GM21529 (cell line): ENCODE data around the gene PRKAG2.

Source experiments
- ATAC-seq: cut with Tn5 transposase; IDR thresholded peaks from one replicate; pipeline ENCODE4 v1.9.1; 2021; ENCODE audit not compliant: unreplicated experiment

PRKAG2 gene

DNA sequence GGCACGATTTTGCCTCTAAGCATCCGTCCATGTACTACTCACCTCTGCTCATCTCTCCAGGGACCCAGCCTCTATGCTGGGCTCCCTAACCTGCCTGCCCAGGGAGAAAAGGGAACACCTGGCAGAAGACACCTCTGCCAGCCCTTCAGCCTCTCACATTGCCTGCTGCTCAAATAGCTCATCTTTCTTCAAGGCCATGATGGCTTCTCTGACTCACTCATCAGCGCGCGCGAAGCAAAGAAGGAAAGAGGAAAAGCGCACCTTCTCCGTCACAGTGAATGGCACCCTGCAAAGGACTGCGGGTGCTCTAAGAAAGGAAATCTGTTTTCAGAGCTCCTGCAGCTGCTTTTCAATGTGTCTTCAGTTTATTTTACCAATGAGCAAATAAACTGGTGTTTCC lies 174.0 kb downstream of the PRKAG2 start:
- ATAC-seq, result no peak

DNA sequence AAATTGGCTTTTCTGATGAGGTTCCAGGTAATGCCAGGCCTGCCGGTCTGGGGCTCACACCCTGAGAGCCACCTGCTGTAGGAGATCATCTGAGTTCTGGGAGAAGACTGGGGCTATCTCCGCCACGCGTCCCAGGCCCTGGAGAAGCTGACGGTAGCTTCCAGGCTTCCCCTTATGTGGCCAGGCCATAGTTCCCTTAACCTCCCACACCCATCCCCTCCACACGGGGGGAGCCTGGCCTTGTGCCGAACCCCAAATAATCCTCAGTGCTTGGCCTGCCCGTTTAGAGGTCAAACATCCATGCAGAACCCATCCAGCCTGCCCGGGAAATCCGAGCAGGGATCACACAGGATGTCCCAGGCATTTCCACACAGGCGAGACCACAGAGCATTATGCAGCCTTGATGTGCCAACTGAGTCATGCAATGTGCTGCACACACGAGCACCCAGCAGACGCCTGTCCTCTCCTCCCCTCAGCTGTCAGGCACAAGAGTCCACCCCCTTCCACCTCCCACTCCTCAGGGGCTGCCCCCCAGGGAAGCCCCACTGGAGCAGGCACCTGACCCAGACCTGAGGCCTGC lies 176.2 kb downstream of the PRKAG2 start:
- no peak for ATAC-seq

DNA sequence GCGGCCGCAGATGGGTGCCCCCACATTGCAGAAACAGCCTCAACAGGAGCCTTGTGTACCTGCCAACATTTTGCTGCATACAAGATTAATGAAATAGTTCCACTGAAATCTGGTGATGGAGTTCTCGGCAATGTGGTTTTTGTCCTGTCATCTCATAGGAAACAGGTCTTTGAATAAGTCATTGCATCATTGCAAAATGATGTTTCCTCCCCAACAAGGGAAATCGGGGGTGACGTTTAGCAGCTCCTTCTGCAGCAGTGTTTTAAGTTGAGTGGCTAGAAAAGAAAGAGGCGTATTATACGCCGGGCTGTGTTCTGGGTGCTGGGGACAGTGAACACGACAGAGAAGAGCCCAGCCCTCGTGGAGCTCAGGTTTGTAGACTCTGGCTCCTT lies 177.0 kb downstream of the PRKAG2 start:
- ATAC-seq, result no peak

DNA sequence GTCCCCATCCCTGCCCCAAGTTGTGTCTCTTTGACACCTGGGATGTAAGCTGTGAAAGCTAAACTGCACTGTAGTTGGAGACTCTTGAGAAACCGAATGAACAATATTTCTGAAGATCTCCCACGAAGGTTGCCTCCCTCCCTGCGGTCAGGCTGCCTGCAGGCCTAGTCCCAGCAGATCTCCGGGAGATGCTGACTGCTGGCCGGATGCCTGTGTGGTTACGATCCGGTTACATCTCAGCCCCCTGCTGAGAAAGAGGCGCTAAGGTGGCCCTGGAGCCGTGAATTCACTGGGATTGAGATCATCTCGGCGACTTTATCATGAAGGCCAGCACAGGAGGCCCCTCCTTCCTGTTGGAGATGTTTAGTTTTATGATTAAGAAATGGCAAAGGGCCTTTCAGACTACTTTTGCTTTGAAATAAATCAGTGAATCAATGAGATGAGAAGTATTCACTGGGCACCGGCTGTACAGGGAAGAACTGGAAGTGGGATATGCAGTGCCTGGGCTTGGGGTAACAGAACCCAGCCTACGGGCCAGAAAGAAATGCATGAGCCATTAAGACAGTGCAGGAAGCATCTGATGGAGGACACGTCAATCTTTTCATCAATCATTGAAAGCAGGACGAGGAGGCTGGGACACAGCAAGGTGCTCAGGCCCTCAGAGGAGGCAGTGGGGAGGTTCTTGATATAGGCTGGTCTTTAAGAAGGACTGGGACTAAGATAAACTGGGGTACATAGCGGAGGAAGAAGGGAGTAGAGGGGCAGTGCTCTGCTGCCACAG lies 177.6 kb downstream of the PRKAG2 start:
- no peak for ATAC-seq

DNA sequence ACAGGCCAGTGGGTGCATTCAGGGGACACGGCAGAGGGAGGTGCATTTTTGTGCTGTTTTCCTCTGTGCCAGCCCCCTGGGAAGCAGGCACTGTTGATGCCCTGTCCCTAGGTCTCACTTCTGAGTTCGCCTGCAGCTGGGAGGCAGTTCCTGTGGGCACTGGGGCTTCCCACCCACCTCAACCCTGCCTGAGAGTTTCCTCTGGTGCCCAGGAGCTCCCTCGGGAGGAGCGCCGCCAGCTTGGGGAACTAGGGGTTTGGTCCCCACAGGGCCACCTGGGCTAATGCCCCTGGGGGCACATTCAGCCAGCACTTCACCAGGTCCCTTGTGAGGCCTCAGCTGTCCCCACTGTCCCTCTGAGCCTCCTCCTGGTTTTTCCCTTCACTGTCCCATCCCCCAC lies 179.0 kb downstream of the PRKAG2 start:
- no peak for ATAC-seq

DNA sequence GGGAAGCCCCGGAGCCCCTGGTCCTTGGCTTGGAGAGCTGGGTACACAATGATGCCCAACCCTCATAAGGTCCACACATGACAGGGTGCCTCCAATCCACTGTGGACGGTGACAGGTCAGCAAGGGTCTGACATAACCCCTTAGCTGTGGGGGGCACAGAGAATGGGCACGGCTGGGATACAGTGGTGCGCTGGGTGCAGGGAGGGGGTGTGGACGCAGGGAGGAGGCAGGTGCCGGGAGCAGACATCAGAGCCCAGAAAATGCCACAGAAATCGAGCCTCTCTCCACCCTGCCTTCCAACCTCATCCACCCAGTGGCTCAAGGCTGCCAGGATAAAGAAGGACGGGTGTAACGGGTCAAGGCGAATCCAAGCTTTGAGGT lies 179.4 kb downstream of the PRKAG2 start:
- ATAC-seq, result no peak

DNA sequence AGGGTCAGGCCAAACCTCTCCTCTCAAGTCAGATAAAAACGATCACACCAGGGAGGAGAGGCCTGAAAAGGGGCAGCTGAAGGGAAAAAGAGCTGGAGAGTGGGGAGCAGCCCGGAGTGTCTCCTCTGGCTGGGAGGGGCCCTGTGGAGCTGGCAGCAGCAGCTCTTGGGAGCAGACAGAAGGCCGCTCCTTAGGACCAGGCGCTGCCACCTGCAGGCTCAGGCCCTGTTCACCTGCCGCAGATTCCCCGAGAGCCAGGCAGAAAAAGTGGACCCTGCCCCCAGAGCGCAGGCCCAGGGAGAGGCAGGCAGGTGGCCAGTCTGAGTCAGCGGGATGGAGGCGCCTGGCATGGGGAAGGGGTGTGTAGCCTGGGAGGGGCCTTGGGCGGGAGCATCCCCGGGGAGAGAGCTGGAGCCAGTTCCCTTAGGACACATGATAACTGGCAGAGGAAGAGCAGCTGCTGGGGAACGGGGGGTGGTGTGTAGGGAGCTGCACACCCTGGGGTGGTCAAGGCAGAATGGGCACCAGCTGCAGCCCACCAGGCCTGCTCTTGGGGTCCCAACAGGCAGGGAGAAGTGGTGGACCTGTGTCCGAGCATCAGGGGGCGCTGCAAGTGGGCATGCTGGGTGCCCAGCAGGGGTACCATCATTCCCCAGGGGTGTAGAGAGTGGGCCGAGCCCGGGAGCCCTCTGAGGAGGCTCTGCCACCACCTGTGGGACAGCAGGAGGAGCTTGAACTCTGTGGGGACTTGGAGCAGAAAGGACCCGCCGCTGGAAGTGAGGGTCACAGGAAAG lies 180.0 kb downstream of the PRKAG2 start:
- no peak for ATAC-seq

DNA sequence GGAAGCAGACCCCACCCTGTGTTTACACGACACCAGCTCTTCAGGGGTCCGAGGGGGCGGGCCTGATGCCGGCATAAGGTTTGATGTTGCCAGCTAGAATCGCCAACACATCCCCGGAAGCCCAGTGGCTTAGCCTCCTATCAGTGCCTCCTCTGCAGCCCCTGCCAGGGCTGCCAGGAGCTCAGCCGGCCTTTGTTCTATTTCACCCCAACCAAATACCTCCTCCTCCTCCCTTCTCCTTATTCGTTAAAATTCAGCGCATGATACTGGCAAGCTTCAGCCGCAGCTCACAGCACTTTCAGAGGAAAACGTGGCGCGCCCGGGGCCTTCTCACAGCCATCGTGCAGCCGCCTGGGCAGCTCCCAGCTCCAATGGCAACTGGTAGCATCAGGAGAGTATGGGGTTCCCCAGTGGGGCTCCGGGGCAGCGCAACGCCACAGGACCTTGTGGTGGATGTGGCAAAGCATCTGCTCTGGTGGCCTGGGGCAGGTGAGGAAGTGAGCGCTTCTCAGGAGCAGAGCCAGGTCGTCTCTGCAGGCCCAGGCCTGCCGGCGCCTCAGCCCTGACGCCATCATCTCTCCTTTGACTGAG lies 180.9 kb downstream of the PRKAG2 start:
- no peak for ATAC-seq

DNA sequence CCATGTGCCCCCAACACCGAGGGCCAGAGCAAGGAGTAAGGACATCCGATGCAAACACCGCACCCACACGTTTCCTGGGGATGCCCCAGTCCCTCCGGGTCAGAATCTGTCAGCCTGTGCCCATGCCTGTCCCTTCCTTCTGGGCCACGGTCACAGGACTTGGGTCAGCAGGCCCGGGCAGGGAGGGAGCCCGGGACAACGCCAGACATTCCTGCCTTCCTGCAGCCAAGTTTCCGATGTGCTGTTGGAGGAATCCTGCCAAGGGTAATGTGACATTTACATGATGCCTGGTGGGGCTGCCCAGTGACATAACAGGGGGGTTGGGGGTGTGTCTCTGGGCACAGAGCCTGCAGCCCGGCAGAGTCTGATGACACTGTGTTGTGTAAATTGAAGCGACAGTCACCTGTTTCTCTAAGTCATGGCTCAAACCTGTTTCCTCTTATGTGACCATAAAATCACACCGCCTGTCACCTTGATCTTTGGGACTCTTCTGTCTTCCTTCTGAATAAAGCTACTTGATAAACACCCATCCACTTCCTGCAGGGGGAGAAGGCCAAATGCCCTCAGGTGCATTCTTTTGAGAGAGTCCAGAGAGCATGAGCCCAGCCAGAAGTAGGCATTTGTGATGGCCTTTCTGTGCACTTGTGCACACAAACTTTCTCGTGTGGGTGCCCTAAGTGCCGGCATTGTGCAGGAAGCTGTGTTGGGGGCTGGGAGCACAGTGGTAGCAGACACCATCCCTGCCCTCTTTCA lies 181.9 kb downstream of the PRKAG2 start:
- ATAC-seq, result no peak

DNA sequence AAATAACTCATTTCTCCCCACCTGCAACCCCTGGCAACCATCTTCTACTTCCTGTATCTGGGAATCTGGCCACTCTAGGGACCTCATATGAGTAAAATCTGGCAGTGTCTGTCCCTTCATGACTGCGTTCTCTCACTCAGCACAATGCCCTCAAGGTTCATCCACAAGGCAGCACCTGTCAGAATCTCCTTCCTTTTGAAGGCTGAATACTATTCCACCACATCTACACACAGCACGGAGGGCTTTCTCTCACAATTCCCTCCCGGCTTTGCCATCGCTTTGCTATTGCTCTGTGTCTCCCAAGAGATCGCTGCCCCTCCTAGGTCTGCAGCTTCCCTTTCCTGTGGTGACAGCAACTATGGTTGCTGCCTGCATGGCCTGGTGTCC lies 182.5 kb downstream of the PRKAG2 start:
- no peak for ATAC-seq

DNA sequence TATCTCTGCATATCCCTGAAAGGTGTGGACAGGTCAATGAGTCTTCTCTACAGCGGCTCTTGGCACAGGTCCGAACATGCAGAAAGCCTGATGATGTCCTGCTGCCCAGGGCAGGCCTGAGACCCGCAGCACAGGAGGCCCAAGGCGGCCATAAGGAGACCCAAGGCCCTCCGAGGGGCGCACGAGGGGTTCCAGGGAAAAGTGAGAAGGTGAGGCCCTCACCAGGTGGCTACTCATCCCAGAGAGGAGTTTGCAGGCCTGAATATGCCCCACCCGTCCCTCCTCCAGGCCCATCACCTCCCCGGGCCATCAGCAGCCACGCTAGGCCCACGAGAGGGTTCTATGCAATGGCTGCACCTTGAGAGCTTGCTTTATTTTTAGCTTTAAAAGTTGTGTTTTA lies 183.8 kb downstream of the PRKAG2 start:
- no peak for ATAC-seq

DNA sequence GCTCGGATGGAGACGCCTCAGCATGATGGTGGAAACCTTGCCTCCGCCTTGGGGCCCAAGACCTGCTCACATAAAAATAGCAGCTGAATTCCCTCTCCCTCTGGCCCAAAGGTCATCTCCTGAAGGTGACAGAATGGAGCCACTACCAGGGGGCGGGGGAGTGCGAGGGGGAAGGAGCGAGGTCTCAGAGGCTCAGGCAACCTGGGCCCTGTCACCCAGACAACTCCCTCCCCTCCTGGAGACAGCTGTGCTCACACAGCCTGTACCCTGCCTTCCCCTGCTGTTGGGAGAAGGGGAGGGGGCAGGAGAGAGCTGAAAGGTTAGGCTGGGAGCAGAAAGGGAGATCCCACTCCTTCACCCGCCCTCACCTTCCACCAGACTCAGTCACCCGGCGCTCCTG lies 184.2 kb downstream of the PRKAG2 start:
- ATAC-seq, result no peak

DNA sequence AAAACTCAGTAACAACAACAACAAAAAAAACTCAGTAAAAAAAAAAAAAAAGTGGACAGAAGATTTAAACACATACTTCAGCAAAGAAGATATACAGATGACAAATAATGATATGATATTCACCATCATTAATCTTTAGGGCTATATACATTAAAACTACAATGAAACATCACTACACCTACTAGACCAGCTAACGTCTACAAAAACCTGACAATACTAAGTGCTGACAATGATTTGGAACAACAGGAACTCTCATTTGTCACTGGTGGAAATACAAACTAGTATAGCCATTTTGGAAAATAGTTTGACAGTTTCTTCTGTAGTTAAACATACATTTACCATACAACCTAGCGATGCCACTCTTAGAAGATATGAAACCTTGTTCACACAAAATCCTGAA lies 185.5 kb downstream of the PRKAG2 start:
- ATAC-seq, result no peak

DNA sequence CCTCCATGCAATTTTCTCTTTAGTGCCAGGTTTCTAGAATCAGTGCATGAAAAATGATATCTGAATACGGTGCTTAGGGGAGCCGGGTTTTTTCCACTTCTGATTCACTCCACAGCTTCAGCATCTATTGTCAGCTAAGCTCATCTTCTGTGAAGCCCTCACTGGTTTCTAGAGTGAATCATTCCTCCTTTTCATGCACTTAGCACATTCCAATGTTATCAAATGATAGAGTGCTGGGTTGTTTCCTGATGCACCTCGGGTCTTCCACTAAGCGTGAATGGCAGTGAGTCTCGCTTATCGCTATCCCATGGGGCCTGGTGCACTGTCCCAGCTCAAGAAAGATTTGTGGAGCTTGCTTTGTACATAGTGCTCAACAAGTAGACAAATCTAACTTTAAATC lies 186.3 kb downstream of the PRKAG2 start:
- no peak for ATAC-seq

DNA sequence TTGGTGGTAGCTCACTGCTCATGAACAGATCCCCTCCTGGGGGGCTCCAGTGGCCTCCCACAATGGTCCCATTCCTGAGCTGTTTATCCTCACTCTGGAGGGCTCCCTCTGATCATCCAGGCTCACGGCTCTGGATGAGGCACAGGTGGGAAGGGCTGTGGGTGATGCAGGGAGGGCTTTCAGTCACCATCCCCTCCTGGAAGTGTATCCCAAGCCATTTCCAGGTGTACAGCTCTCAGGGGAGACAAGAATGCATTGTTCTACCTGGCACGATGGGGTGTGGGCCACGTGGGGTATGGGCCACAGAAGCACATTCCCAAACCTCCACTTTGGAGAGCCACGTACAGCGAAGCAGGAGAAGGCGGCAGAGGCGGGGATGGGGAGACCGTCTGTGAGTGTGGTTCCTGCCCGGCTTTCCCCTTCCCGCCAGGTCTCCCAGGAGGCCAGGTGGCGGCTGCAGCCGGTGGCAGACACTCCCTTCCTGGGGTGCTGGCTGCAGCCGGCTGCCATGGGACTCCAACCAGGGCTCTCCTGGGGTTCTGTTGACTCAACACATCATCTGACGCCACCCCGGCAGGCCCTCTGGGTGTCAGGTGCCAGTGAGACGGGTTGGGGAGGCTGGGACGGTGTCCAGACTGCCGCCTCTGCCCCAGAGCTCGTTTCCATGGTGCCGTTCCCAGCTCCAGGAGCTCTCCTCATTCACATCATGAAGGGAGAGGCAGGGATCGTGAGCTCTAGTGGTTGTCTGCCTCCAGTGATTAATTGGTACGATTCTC lies 187.5 kb downstream of the PRKAG2 start:
- ATAC-seq, result no peak

DNA sequence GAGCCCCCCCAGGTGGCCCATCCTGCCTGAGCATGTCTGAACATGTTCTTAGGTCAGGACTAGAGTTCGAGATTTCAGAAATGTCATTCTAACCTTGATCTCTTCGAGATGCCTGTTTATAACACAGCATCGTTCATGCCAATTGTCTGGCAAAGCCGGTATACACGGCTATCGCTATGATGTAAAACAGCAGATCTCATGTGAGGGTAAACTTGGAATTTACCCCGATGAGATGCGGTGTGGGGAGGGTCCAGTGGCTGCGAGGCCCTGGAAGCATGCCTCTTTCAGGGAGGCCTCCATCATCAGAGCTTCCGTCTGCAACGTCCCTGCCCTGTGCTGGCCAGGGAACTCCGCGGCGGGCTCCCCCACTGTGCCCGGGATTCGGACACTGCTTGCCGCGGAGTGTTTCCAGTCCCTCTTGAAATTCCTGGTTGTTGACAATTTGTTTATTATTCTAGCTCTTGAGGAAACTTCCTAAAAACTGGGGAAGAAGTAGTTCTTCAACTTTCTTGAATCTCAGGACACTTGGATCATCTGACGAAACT lies 188.6 kb downstream of the PRKAG2 start:
- no peak for ATAC-seq

DNA sequence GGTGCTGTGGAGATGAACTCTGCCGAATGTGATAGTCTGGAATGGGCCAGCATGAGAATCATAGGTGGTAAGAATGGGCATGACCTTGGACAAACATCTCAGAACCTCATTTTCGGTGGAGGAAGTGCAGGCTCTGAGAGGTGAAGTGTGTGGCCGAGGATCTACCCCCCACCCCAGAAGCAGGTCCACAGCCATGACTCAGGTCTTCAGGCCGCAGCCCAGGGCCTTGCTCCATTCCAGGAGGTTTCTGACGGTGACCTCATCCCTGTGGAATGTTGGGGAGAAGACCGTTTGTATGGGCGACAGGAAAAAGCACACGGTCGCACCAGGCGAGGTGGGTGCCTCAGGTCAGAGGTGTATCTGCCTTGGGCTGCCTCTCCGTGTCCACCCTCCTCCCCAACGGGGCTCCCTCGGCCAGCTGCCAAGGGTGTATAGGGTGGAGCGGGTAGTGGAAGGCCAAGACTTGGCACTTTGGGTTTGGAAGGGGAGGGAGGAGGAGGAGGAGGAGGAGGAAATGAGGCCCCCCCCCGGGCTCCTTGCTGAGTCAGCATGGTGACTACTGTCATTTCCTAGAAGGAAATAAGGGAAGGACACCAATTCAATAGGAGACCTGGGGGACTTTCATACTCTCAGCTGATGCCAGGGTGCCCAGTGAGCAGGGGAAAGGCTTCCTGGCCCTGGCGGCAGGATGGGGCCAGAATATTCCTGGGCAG lies 189.2 kb downstream of the PRKAG2 start:
- no peak for ATAC-seq

DNA sequence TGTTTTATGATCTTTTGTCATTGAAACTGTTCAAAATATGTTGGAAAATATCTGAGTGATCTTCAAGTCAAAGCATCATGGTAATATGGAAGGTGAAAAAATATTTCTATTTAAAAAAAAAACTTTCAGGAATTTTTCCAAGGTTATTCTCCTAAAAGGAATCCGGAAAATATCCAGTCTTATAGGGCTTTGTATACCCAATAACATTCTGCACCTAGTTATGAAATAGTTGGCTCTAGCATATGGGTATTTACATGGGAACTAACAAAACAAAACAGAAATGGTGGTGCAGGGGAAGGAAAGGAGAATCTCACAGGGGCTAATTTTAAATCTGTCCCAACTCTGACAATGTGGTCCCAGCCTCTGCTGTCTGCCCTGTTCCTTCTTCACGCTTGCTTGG lies 190.1 kb downstream of the PRKAG2 start:
- no peak for ATAC-seq

DNA sequence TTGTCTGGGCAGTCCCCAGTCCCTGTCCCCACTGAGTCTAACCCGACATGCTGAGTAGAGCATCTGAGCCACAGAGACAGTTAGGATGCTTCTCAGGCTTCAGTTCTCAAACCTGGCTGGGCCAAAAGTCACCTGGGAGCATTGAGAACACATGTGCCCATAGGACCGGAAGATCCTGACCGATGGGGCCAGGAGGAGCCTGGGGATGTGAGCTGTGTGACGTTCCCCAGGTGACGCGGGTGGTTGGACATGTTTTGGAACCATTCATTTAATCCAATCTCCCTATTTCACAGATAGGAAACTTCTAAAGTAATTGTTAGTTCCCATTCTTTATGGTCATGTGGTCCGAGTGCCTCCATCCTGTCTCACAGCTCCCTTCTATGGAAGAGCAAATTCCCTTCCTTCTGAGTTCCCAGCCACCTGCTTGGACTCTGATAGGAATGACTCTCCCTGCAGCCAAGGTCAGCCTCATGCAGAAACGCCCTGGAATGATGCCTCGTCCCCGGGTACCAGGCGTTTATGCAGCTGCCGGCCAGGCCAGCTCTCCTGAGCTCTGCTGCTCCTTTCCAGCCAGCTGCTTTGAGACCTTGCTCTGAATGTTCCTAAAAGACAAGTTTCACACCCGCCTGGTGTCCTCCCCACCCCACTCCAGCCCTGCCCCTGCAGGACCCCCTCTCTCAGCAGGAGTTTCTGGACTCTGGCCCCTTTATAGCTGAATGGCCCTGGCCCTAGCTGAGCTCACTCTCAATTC lies 190.7 kb downstream of the PRKAG2 start:
- no peak for ATAC-seq
